ENCODE results near the gene TCEA2.

DNA sequence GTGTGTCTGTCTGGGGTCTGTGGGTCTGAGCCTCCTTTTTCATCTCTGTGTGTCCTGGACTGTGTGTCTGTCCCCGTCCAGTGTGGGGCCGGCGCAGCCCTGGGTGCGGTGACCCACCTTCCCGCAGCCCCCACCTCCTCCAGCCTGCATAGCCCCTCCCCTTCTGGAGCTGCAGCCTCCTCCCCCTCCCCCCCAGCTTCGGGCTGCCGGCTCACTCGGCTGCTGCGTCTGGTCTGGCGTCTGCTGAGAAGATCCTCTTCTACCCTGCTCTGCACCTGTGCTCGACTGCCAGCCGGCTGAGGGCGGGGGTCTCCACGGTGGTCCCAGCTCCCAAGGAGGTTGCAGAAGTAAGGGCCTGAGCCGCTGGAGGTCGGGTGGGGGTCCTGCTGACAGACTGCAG lies 28.8 kb downstream of the TCEA2 start:
- TF ChIP-seq, protein P1, sequence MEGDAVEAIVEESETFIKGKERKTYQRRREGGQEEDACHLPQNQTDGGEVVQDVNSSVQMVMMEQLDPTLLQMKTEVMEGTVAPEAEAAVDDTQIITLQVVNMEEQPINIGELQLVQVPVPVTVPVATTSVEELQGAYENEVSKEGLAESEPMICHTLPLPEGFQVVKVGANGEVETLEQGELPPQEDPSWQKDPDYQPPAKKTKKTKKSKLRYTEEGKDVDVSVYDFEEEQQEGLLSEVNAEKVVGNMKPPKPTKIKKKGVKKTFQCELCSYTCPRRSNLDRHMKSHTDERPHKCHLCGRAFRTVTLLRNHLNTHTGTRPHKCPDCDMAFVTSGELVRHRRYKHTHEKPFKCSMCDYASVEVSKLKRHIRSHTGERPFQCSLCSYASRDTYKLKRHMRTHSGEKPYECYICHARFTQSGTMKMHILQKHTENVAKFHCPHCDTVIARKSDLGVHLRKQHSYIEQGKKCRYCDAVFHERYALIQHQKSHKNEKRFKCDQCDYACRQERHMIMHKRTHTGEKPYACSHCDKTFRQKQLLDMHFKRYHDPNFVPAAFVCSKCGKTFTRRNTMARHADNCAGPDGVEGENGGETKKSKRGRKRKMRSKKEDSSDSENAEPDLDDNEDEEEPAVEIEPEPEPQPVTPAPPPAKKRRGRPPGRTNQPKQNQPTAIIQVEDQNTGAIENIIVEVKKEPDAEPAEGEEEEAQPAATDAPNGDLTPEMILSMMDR (IDR thresholded peaks at IDR 0.05): no peak
- no peak for TF ChIP-seq POLR2A (IDR thresholded peaks at IDR 0.05)

Measured in gastroesophageal sphincter (tissue), 3 donors.